H9 (cell line): ENCODE results near the gene ADAMTS18. TPM values are rescaled to one million over a fixed set of nuclear protein-coding genes. Genes with fewer than 3 reads are reported as not detected.

ENCODE experiments used
- DNase-seq: peaks from one replicate; pipeline ENCODE4 v3.0.0-alpha.2; 2017
- H2AFZ ChIP-seq: one replicate; pipeline ENCODE4 v1.6.1; 2013; ENCODE audit warnings: mild to moderate bottlenecking, low read length, control low read depth, moderate library complexity
- H2AK5ac ChIP-seq: 2 replicates; pipeline ENCODE4 v1.6.1; 2013; ENCODE audit warnings: low read length, control low read depth, mixed read lengths; ENCODE audit not compliant: insufficient read length
- H2BK120ac ChIP-seq: one replicate; pipeline ENCODE4 v1.6.1; 2013; ENCODE audit warnings: low read depth, mild to moderate bottlenecking, low read length, control low read depth, inconsistent platforms; ENCODE audit not compliant: poor library complexity, severe bottlenecking
- H2BK12ac ChIP-seq: 2 replicates; pipeline ENCODE4 v1.6.1; 2013; ENCODE audit warnings: low read length, control low read depth, mixed read lengths, low read depth; ENCODE audit not compliant: insufficient read length
- H2BK15ac ChIP-seq: 2 replicates; pipeline ENCODE4 v1.6.1; 2013; ENCODE audit warnings: low read depth, low read length, control low read depth
- H2BK20ac ChIP-seq: one replicate; pipeline ENCODE4 v1.6.1; 2013; ENCODE audit warnings: low read depth, mild to moderate bottlenecking, low read length, control low read depth, inconsistent platforms; ENCODE audit not compliant: poor library complexity, severe bottlenecking
- H2BK5ac ChIP-seq: 2 replicates; pipeline ENCODE4 v1.6.1; 2013; ENCODE audit warnings: low read length, control low read depth, mixed read lengths; ENCODE audit not compliant: insufficient read length
- H3K14ac ChIP-seq: 2 replicates; pipeline ENCODE4 v1.6.1; 2013; ENCODE audit warnings: low read length, control low read depth; ENCODE audit not compliant: insufficient read depth
- H3K18ac ChIP-seq: 2 replicates; pipeline ENCODE4 v1.6.1; 2013; ENCODE audit warnings: low read depth, mild to moderate bottlenecking, mixed read lengths, low read length, control low read depth; ENCODE audit not compliant: insufficient read length
- H3K23ac ChIP-seq: 2 replicates; pipeline ENCODE4 v1.6.1; 2013; ENCODE audit warnings: low read length, control low read depth, mixed read lengths, low read depth; ENCODE audit not compliant: insufficient read length
- H3K23me2 ChIP-seq: 2 replicates; pipeline ENCODE4 v1.6.1; 2013; ENCODE audit warnings: low read depth, mild to moderate bottlenecking, mixed read lengths, low read length, control low read depth; ENCODE audit not compliant: insufficient read length, poor library complexity, severe bottlenecking
- H3K27ac ChIP-seq: 2 replicates; pipeline ENCODE4 v1.5.1; 2013; ENCODE audit warnings: low read length, control low read depth, mixed read lengths, low read depth; ENCODE audit not compliant: insufficient read length
- H3K27me3 ChIP-seq: 2 replicates; pipeline ENCODE4 v1.6.1; 2013; ENCODE audit warnings: low read length, control low read depth, inconsistent platforms; ENCODE audit not compliant: insufficient read depth
- H3K4ac ChIP-seq: 2 replicates; pipeline ENCODE4 v1.6.1; 2013; ENCODE audit warnings: low read depth, mild to moderate bottlenecking, control low read depth, inconsistent platforms, low read length, moderate library complexity
- H3K4me1 ChIP-seq: 2 replicates; pipeline ENCODE4 v1.6.1; 2013; ENCODE audit warnings: low read length, control low read depth, inconsistent platforms; ENCODE audit not compliant: insufficient read depth
- H3K4me2 ChIP-seq: 2 replicates; pipeline ENCODE4 v1.6.1; 2013; ENCODE audit warnings: low read length, control low read depth, mixed read lengths; ENCODE audit not compliant: insufficient read length, insufficient read depth
- H3K56ac ChIP-seq: 2 replicates; pipeline ENCODE4 v1.6.1; 2013; ENCODE audit warnings: low read depth, mild to moderate bottlenecking, mixed read lengths, low read length, control low read depth; ENCODE audit not compliant: insufficient read length
- H3K79me1 ChIP-seq: 2 replicates; pipeline ENCODE4 v1.6.1; 2013; ENCODE audit warnings: low read depth, mild to moderate bottlenecking, moderate library complexity, low read length, control low read depth, inconsistent platforms; ENCODE audit not compliant: insufficient read depth, poor library complexity, severe bottlenecking
- H3K79me2 ChIP-seq: 2 replicates; pipeline ENCODE4 v1.6.1; 2013; ENCODE audit warnings: low read length, control low read depth, inconsistent platforms; ENCODE audit not compliant: insufficient read depth
- H3K9ac ChIP-seq: 2 replicates; pipeline ENCODE4 v1.6.1; 2013; ENCODE audit warnings: low read length, control low read depth, mixed read lengths; ENCODE audit not compliant: insufficient read length; ENCODE audit errors: extremely low read depth
- H3K9me3 ChIP-seq: one replicate; pipeline ENCODE4 v1.6.1; 2013; ENCODE audit warnings: low read depth, low read length, inconsistent platforms; ENCODE audit not compliant: control insufficient read depth
- H3T11ph ChIP-seq: one replicate; pipeline ENCODE4 v1.6.1; 2013; ENCODE audit warnings: mild to moderate bottlenecking, low read length, control low read depth, inconsistent platforms
- H4K20me1 ChIP-seq: one replicate; pipeline ENCODE4 v1.6.1; 2013; ENCODE audit not compliant: control insufficient read depth, insufficient read length, insufficient read depth
- H4K5ac ChIP-seq: 2 replicates; pipeline ENCODE4 v1.6.1; 2013; ENCODE audit warnings: low read depth, mild to moderate bottlenecking, mixed read lengths, low read length, control low read depth; ENCODE audit not compliant: insufficient read length
- H4K8ac ChIP-seq: replicated peaks from 2 replicates; pipeline ENCODE4 v1.6.1; 2013; ENCODE audit warnings: low read length, control low read depth, mixed read lengths, low read depth; ENCODE audit not compliant: insufficient read length
- H4K91ac ChIP-seq: 2 replicates; pipeline ENCODE4 v1.6.1; 2013; ENCODE audit warnings: low read depth, mild to moderate bottlenecking, moderate library complexity, mixed read lengths, low read length, control low read depth; ENCODE audit not compliant: insufficient read length
- H3K27ac Mint-ChIP-seq, 3 experiments: 2 replicates in 2 of 3; 3 replicates in 1 of 3; pipeline ENCODE4 v1.8.0; 2020 to 2021; ENCODE audit warnings: mixed read lengths in 3 of 3, mild to moderate bottlenecking in 1 of 3, moderate library complexity in 1 of 3
- H3K27me3 Mint-ChIP-seq: 2 replicates; pipeline ENCODE4 v1.8.0; 2021; ENCODE audit warnings: low read depth, mild to moderate bottlenecking, moderate library complexity, mixed read lengths
- H3K36me3 Mint-ChIP-seq, 3 experiments: 2 replicates in 2 of 3; 3 replicates in 1 of 3; pipeline ENCODE4 v1.8.0; 2020 to 2021; ENCODE audit warnings: low read depth in 3 of 3, mixed read lengths in 3 of 3; ENCODE audit not compliant: insufficient read depth in 1 of 3
- H3K4me1 Mint-ChIP-seq, 2 experiments: 2 replicates each; pipeline ENCODE4 v1.8.0; 2020; ENCODE audit warnings: mixed read lengths in 2 of 2
- H3K4me3 Mint-ChIP-seq, 2 experiments: 2 replicates in 1 of 2; 3 replicates in 1 of 2; pipeline ENCODE4 v1.8.0; 2020 to 2021; ENCODE audit warnings: mild to moderate bottlenecking in 2 of 2, mixed read lengths in 2 of 2, moderate library complexity in 1 of 2
- H3K9me3 Mint-ChIP-seq, 2 experiments: 2 replicates in 1 of 2; 3 replicates in 1 of 2; pipeline ENCODE4 v1.8.0; 2020; ENCODE audit warnings: mild to moderate bottlenecking in 2 of 2, mixed read lengths in 2 of 2, moderate library complexity in 1 of 2
- CTCF ChIP-seq: fragments of 200-600 bp; sonication (generic); conservative IDR thresholded peaks from 3 replicates; pipeline ENCODE4 v1.8.0; 2021; ENCODE audit warnings: antibody characterized with exemption, mild to moderate bottlenecking
- WGBS: extraction: QIAGEN DNeasy Blood & Tissue Kit; methylation state at CpG from one replicate; pipeline ENCODE4 v1.1.7; 2013; ENCODE audit warnings: missing lambda C conversion rate, low lambda C conversion rate, mixed read lengths; ENCODE audit not compliant: insufficient read length; ENCODE audit errors: extremely low coverage; 5-methylcytosine and 5-hydroxymethylcytosine counted together
- total RNA-seq: library from RNA; stranded (reverse); gene quantifications from 2 replicates; pipeline ENCODE4 v1.2.1, GENCODE V29; 2021

ADAMTS18 gene
- total RNA-seq, 1 experiment from 2014 or later, result 0.07 TPM

GRCh38 chr16:77424871-77425604 lies 9.8 kb downstream of the ADAMTS18 start:
- no peak overlapping the region; a peak in 1 of 7 replicates for H3K27ac Mint-ChIP-seq
- Histone ChIP-seq H4K5ac (no peak overlapping the region), H3K79me2 (no peaks in the 10 kb centered on the region), H4K8ac (no peak overlapping the region), H2BK20ac (no peak overlapping the region), H2BK120ac (no peak overlapping the region), H3K23me2 (no peaks in the 10 kb centered on the region), H2AFZ (no peak overlapping the region), H3K4me1 (no peaks in the 10 kb centered on the region), H3K14ac (no peak overlapping the region), H3K27me3 (no peaks in the 10 kb centered on the region), H2BK12ac (no peak overlapping the region), H4K20me1 (no peaks in the 10 kb centered on the region), H4K91ac (no peak overlapping the region), H2BK15ac (no peak overlapping the region), H3K27ac (no peak overlapping the region), H3K18ac (no peak overlapping the region), H3T11ph (no peak overlapping the region), H2AK5ac (no peak overlapping the region), H3K23ac (no peak overlapping the region), H3K4ac (no peak overlapping the region), H2BK5ac (no peak overlapping the region), H3K4me2 (no peak overlapping the region), H3K9ac (no peak overlapping the region), H3K56ac (no peak overlapping the region), H3K9me3 (no peaks in the 10 kb centered on the region), H3K79me1 (no peaks in the 10 kb centered on the region)
- DNase-seq, result no peak
- no peak for TF ChIP-seq CTCF
- WGBS, result no CpG with 5 or more reads among the region's 10 CpGs
- H3K4me3 Mint-ChIP-seq, result no peak overlapping the region
- peaks cover 0 to 4% of the 10 kb centered on the region in 2 experiments; a peak in 3 of 4 replicates for H3K4me1 Mint-ChIP-seq
- peaks cover 7% of the 10 kb centered on the region for H3K27me3 Mint-ChIP-seq
- H3K9me3 Mint-ChIP-seq, result no peaks in the 10 kb centered on the region
- H3K36me3 Mint-ChIP-seq, result no peaks in the 10 kb centered on the region
